H1 (cell line): ENCODE measurements around the gene MAGI2.

Source experiments
- ASH2L ChIP-seq: fragments of 200-600, 300-600 bp; sonication (generic); IDR thresholded peaks from one replicate; pipeline ENCODE4 v1.7.1; 2017; ENCODE audit warnings: low read length
- BACH1 ChIP-seq: IDR thresholded peaks from 2 replicates; pipeline ENCODE4 v1.6.1; 2012; ENCODE audit warnings: low read length, improper control_type of control experiment
- POLR2AphosphoS5 ChIP-seq: IDR thresholded peaks from 2 replicates; pipeline ENCODE4 v1.6.1; 2011; ENCODE audit warnings: low read depth, low read length
- TEAD4 ChIP-seq: IDR thresholded peaks from 2 replicates; pipeline ENCODE4 v1.6.1; 2012; ENCODE audit warnings: low read depth, low read length, inconsistent platforms, mixed read lengths
- TF ChIP-seq, protein P1 (sequence below): IDR thresholded peaks from 2 replicates; pipeline ENCODE4 v1.6.1; 2011; ENCODE audit warnings: low read depth, mild to moderate bottlenecking, low read length; ENCODE audit not compliant: insufficient read depth

DNA sequence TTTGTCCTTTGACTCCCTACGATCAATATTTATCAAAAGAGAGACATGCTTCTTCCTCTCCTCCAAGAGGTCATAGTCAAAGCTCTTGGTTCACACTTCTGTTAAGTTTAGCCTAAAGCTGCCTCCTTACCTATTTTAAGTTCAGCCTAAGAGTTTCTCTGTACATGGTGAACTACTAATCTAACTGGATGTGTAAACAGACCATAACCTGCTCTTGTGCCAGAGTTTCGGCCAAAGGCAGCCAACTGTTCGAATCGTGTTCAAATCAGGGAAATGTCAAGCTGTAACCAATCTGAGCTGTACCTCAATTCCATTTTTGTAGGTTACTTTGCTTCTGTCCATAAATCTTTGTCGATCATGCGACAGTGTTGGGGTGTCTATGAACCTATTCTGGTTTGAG lies 1240.1 kb downstream of the MAGI2 start:
- TF ChIP-seq BACH1 (no peak), POLR2AphosphoS5 (no peak), ASH2L (no peak), TEAD4 (no peak)
- TF ChIP-seq, protein P1, sequence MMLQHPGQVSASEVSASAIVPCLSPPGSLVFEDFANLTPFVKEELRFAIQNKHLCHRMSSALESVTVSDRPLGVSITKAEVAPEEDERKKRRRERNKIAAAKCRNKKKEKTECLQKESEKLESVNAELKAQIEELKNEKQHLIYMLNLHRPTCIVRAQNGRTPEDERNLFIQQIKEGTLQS: no peak
